ENCODE results near the gene BCAR1. TPM values are rescaled to one million over a fixed set of nuclear protein-coding genes. Genes with fewer than 3 reads are reported as not detected.
"Not testable (repeated sequence)": the region's sequence is repeated elsewhere in the genome, so short reads cannot be mapped to it uniquely, and the experiment has no call there.

BCAR1 gene
- polyA plus RNA-seq, 12 donors: 36.4 to 86.5 (median 42.8) TPM; not detected in 1

GRCh38 chr16:75227361-75228142 is 23.9 kb downstream of the BCAR1 start:
- no peak for DNase-seq

- DNase-seq: no peak
Measured at GRCh38 chr16:75226550-75227360, 24.7 kb downstream of the BCAR1 start.

- no peak for DNase-seq
Measured at GRCh38 chr16:75225678-75226515, 25.5 kb downstream of the BCAR1 start.

GRCh38 chr16:75225092-75225491 is 26.3 kb downstream of the BCAR1 start:
- no peak for DNase-seq

- DNase-seq: no peak
Measured at GRCh38 chr16:75224306-75225082, 26.9 kb downstream of the BCAR1 start.

- DNase-seq: not testable (repeated sequence)
Measured at GRCh38 chr16:75223129-75223528, 28.3 kb downstream of the BCAR1 start.

- peak; percentile 84 for DNase-seq
Measured at GRCh38 chr16:75222271-75222783, 29.1 kb downstream of the BCAR1 start.

- no peak for DNase-seq
Measured at GRCh38 chr16:75219838-75220237, 31.6 kb downstream of the BCAR1 start.

- DNase-seq: no peak
Measured at GRCh38 chr16:75219088-75219487, 32.3 kb downstream of the BCAR1 start.

GRCh38 chr16:75218256-75219076 is 33.0 kb downstream of the BCAR1 start, which contains the start of gene CTRB1:
Gene CTRB1 (plus strand): TSS chr16:75218988. CDS start chr16:75219008, 20 bp downstream.
- DNase-seq: no peak

- no peak for DNase-seq
Measured at GRCh38 chr16:75217389-75217851, 34.0 kb downstream of the BCAR1 start.

- DNase-seq: no peak
Measured at GRCh38 chr16:75216576-75216975, 34.8 kb downstream of the BCAR1 start.

- DNase-seq: no peak
Measured at GRCh38 chr16:75216127-75216526, 35.3 kb downstream of the BCAR1 start.

- not testable (repeated sequence) for DNase-seq
Measured at GRCh38 chr16:75211286-75211685, 40.1 kb downstream of the BCAR1 start.

- DNase-seq: no peak
Measured at GRCh38 chr16:75209944-75210343, 41.5 kb downstream of the BCAR1 start.

GRCh38 chr16:75209514-75209913 is 41.9 kb downstream of the BCAR1 start:
- not testable (repeated sequence) for DNase-seq

- DNase-seq: no peak
Measured at GRCh38 chr16:75208861-75209505, 42.4 kb downstream of the BCAR1 start.

GRCh38 chr16:75208242-75208825 is 43.1 kb downstream of the BCAR1 start:
- DNase-seq: no peak

- DNase-seq: no peak
Measured at GRCh38 chr16:75207831-75208230, 43.6 kb downstream of the BCAR1 start.
